ENCODE measurements around the gene SKI.
"Not testable (repeated sequence)": the region's sequence is repeated elsewhere in the genome, so short reads cannot be mapped to it uniquely, and the experiment has no call there.

SKI gene

GRCh38 chr1:2231532-2232254 is 3.6 kb downstream of the SKI start:
- no peak for DNase-seq

- DNase-seq, result no peak
These were observed 4.3 kb downstream of the SKI start for GRCh38 chr1:2232255-2232915.

- DNase-seq, result no peak
These were observed 4.9 kb downstream of the SKI start for GRCh38 chr1:2232916-2233438.

DNA sequence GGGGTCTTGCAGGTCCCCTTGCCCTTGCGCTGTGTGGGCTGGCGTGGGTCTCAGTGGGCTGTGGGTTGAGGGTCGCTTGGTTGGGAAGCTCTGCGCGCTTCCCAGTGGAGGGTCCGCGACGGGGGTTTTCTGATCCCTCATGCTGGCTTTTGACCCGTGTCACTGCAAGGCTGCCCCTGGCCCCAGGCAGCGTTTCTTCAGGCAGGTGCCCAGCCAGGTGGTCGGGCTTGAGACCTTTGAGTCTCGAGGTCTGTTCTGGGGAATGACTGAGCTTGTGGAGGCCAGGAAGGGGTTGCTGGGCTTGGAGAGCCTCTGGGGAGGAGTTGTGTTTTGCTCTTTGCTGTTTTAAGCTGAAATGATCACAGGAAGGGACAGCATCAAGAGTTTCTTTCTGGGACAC is 5.3 kb downstream of the SKI start:
- DNase-seq, result no peak

DNA sequence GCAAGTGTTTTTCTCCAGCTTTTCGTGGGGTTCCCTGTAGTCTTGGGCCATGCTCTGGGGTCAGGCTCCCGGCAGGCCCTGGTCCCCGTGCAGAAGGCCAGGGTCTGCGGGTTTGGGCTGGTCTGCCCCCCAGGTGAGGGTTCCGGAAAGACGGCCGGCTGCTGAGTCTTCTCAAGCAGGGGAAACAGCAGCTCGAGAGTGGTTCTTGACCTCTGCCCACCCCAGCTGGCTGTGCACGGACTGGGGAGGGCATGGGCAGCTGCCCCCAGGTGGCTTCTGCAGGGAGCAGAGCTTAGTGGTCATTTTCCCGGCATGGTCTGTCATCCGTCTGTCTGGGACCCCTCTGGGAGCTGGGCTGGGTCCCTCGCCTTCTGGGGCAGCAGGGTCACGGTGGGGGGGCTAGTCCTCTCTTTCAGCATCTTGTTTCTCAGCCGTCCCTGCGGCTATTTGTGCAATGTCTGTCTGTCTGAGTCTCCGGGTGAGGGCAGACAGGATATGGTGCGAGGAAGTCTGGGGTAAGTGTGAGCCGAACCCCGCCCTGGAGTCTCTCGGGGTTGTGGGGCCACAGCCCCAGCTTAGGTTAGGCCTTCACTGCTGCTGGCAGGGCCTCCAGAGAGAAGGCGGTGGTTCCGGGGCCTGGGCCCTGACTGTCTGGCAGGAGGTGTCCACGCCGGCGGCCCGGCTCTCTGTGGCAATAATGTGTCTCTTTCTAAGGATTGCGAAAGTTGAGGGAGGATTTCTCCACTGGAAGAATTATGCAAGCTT is 6.1 kb downstream of the SKI start:
- peak; percentile 92 to 93 for DNase-seq

GRCh38 chr1:2234762-2235113 is 6.6 kb downstream of the SKI start:
- DNase-seq, result no peak

DNA sequence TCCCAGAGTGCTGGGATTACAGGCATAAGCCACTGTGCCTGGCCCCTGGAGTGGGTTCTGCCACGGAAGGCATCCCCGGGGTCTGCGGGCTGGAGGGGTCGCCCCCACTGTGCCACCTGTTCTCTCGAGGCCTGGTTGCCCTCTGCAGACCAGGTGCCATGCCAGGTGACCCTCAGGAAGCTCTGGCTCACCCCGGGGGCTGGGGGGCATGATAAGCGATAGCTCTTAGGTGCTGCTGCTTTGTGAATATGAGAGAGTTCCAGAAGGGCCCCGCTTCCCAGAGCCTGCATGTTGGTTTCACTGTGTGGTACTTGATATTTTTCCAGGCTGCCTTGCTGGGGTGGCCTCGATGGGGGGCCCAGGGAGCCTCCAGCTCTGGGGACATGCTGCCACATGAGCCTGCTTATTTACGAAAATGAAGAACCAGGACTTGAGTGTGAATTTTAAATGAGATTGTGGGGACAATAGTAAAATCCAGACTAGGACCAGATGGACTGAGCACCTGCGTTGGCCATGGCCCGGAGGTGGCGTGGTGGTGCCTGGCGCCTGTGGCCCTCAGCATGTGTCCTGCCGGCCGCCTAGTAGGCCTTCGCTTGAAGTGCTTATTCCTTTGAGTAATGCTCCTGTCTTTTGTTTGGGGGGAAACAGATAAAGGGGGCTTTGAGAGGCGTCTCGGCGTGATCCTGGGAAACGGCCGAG is 7.3 kb downstream of the SKI start:
- DNase-seq, result no peak

DNA sequence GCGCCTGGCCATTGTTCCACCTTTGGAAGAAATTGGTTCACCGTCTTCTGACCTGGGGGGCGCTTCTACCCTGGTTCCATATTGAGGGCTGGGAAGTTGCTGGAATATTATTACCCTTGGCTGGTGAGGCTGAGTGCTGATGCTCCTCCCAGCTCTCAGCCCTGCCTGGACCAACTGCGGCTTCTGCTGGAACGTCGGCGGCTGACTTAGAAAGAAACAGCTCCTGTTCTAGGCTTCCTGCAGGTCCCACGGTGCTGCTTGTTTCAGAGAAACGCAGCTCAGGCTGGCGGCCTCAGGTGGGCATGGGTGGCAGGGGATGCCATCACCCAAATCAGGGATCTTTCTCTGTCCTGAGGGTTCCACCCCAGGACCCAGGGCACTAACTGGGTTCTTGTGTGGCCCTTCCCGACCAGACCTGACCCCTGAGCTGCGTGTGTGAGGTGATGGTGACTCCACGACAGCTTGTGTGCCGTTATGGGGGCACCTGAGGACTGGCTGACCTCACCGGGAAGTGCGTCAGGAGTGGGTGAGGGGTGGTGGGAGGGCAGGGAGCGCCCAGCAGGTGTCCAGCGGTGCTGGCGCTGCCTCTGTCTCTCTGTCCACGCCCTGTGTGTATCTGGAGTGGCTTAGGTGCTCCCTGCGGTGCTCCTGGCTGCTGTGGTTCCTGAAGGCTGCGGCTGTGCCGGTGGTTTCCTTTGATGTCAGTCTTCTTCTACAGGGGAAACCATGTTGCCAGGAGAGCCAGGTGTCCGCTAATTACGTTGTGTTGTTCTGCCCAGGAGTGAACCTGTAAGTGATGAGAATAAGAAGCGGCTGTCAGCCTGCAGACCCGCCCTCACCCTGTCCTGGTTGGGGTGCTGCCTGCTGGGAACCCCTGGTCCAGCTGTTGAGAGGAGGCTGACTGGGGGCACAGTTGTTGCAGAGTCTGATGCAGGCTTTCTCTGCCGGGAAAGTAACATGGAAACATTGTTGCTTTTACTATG is 8.9 kb downstream of the SKI start:
- no peak for DNase-seq

- DNase-seq, result no peak
These were observed 9.7 kb downstream of the SKI start for GRCh38 chr1:2237773-2238172.

DNA sequence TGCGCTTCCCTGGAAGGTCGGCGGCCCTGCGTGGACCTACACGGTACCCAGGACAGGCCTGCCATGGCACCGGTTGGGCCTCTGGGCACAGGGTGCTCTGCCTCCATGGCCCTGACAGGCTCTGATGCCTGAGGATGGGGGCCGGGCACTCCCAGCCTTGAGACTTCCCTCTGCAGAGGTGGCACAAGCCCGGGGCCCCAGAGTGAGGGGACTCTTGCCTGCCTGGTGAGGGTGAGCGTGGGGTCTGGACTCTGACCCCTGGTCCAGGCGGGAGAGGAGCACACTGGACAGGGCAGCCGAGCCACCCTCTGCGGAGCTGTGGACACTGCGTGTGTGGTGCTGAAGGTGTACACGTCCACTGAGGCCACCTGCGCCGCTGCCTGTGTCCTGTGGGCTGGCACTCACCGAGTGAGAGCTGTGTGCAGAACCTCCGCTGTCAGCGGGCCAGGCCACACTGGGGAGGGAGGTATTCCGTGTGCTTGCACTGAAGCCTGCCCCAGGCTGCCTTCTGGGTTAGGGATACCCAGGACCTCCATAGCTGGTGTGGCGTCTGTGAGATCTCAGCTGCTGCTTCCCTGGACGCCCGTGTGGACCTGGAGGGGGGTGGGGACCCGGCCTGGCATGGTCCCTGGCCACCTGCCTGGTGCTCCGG is 10.4 kb downstream of the SKI start:
- no peak for DNase-seq

DNA sequence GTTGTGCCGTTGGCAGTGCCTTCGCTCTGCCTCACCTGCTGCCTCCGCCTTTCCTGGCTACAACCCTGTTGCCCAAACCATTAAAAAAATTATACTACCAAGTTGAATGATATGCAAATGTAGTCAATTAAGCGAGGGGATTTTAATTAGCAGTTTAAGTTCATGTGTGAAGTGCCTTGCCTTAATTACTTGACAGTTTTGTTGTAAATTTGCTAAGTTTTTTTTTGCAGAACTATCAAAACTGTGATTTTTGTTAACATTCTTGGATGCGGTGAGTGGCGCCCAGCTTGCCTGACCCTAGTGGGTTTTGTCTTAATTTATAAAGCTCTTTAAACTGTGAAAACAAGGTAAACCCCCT is 10.9 kb downstream of the SKI start:
- no peak for DNase-seq

GRCh38 chr1:2239384-2239985 is 11.4 kb downstream of the SKI start:
- no peak for DNase-seq

- peak; percentile 72 to 74 for DNase-seq
These were observed 12.4 kb downstream of the SKI start for GRCh38 chr1:2240270-2241156.

DNA sequence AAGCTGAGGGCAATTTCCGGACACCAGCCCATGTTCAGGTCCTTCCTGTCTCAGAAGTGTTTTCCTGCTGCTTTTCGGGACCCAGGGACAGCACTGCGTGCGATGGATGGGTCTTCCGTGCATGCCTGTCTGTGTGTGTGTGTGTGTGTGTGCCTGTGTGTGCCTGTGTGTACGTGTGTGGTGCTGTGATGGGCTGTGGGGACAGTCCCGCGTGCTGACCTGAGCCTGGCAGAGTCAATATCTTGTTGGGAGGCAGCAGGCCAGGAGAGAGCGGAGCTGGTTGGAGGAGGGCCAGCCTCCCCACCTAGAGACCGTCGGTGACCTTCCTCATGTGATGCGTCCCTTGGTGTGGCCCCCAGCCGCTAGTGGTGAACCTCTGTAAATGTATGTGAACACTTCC is 13.7 kb downstream of the SKI start:
- DNase-seq, result no peak

DNA sequence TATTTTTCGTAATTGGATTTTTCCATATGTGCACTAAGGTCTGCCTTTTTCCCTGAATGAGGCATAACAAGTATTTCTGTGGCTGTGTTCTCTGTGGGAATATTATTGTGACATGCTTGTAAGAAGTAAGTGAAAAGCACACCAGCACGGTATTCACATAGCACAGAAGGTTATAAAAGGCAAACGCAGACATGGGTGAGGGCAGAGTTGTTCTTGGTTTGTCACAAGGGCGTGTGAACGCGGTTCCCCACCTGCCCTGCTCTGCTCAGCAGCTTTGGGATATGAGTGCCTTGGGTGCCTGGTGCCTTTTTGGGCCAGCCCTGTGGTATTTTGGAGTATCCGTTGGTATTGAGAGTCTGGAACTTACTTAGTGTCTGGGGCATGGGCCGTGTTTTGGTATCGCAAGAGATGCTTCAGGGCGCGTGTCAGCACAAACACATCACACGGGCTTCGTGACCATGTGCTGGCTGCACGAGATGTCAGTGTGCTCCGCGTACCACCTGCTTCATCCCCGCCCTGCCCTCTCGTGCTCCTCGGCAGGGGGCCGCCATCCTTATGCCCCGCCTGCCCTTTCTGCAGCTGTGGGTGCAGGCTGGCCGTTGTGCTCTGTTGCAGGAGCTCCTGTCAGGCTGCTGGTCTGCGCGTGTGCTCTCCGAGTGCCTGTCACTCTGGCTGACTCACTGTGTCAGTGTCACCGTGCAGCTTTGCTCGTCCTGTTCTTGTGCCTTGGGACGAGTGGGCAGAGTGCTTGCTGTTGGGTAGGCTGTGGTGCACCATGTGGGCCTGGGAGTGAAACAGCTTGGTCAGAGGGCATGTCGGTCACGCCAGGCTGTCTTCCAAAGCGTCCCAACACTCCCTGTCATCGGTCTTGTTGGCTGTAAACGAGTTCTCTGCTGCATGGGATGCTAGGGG is 15.0 kb downstream of the SKI start:
- no peak for DNase-seq

- DNase-seq, result not testable (repeated sequence)
These were observed 18.9 kb downstream of the SKI start for GRCh38 chr1:2247045-2247394.

DNA sequence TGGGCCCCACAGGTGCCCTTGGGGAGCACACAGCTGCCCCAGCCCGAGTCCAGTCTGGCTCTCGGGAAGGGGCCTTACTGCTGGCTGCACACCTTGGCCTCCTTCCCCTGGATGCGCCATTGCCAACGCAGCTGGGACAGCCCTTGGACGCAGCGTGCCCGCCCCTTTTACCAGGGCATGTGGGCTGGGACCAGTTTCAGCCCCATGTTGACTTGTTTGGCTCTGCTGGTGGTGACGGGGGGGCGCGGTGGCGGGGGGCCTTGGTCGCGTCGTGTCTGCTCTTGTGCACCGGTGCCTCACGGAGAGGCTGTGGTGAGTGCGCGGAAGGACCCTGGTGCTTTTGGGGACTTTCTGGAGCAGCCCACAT is 19.6 kb downstream of the SKI start:
- no peak for DNase-seq

DNA sequence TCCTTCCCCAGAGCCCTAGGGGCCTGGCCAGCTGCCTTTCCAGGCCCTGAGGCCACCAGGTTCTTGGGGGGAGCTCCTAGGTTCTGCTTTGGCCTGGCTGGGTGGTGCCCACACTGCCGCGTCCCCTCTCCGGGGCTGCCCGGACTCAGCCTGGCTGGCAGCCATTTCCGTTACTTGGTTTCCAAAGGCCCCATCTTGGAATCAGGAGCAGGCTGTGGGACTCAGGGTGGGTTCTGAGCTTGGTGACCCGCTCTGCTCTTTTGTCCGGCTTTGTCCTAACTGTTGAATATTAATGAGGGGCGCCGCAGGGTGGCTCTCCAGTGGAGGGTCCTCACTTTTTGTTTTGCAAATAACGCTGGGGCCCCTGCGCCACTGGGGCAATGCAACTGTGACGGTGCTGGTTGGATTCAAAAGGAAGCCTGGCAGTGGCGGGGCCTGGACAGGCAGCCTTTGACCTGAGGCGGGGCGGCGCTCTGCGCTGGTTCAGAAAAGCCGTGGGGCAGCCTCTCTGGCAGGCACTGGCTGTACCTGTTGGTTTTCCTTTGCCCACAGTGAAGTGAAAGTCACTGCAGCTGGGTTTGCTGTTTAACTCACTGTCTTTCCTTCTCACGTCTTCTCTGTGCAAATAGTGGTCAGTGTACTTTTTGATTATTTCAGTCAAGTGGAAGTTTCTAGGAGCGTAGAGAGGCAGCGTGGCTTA is 20.2 kb downstream of the SKI start:
- no peak for DNase-seq
